ENCODE measurements around the gene MAGT1.
"Not testable (repeated sequence)": the region's sequence is repeated elsewhere in the genome, so short reads cannot be mapped to it uniquely, and the experiment has no call there.

DNA sequence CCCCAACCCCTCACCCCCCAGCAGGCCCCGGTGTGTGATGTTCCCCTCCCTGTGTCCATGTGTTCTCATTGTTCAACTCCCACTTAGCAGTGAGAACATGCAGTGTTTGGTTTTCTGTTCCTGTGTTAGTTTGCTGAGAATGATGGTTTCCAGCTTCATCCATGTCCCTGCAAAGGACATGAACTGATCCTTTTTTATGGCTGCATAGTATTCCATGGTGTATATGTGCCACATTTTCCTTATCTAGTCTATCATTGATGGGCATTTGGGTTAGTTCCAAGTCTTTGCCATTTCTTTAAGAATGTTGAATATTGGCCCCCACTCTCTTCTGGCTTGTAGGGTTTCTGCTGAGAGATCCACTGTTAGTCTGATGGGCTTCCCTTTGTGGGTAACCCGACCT lies 73.2 kb downstream of the MAGT1 start:
- not testable (repeated sequence) for TF ChIP-seq CTCF, POLR2A (IDR thresholded peaks at IDR 0.05)

Measured in body of pancreas (tissue), 4 donors.